ENCODE results near the gene RIMS1. TPM values are rescaled to one million over a fixed set of nuclear protein-coding genes. Genes with fewer than 3 reads are reported as not detected.

The RIMS1 gene
- total and polyA plus RNA-seq, 12 donors, result 0.06 to 9.2 (median 1.5) TPM; not detected in 2

- TF ChIP-seq CTCF (IDR thresholded peaks at IDR 0.05), result no peak
- no peak for TF ChIP-seq POLR2A (IDR thresholded peaks at IDR 0.05)
- no peaks in the 10 kb centered on the region for H3K36me3 ChIP-seq (replicated peaks in 1 of 2)
- no peaks in the 10 kb centered on the region for H3K27me3 ChIP-seq
- 35 to 46% (median 42%) methylated on average over 4 of the region's 4 CpGs for WGBS, 4 donors
- no peak for DNase-seq
- no peaks in the 10 kb centered on the region for H3K4me1 ChIP-seq (replicated peaks in 1 of 2)
- H3K9me3 ChIP-seq (replicated peaks in 1 of 3), result no peaks in the 10 kb centered on the region
- H3K27ac ChIP-seq, result no peak overlapping the region
- intact Hi-C loops (cut with DNase I), result no loop called here
- no peak overlapping the region for H3K4me3 ChIP-seq
Observed at GRCh38 chr6:72425003-72425681, 538.8 kb downstream of the RIMS1 start.

- H3K9me3 ChIP-seq (replicated peaks in 1 of 3), result no peaks in the 10 kb centered on the region
- no peak for TF ChIP-seq CTCF (IDR thresholded peaks at IDR 0.05)
- TF ChIP-seq POLR2A (IDR thresholded peaks at IDR 0.05), result no peak
- H3K27ac ChIP-seq, result no peak overlapping the region
- H3K4me1 ChIP-seq (replicated peaks in 1 of 2), result no peaks in the 10 kb centered on the region
- intact Hi-C loops (cut with DNase I), result no loop called here
- no peaks in the 10 kb centered on the region for H3K27me3 ChIP-seq
- WGBS, 4 donors, result 79 to 93% (median 88%) methylated on average over 1 of the region's 1 CpG
- H3K36me3 ChIP-seq (replicated peaks in 1 of 2), result no peaks in the 10 kb centered on the region
- no peak overlapping the region for H3K4me3 ChIP-seq
- DNase-seq, result no peak
Observed at GRCh38 chr6:72440611-72441010, 554.3 kb downstream of the RIMS1 start.

GRCh38 chr6:72446430-72446829 lies 560.1 kb downstream of the RIMS1 start:
- intact Hi-C loops (cut with DNase I), result no loop called here
- no peak overlapping the region for H3K4me3 ChIP-seq
- H3K4me1 ChIP-seq (replicated peaks in 1 of 2), result no peaks in the 10 kb centered on the region
- no peak overlapping the region for H3K27ac ChIP-seq
- no peaks in the 10 kb centered on the region for H3K27me3 ChIP-seq
- H3K9me3 ChIP-seq (replicated peaks in 1 of 3), result no peaks in the 10 kb centered on the region
- no peaks in the 10 kb centered on the region for H3K36me3 ChIP-seq (replicated peaks in 1 of 2)
- TF ChIP-seq CTCF (IDR thresholded peaks at IDR 0.05), result no peak
- WGBS, 4 donors, result 31 to 42% (median 36%) methylated on average over 1 of the region's 1 CpG
- no peak for DNase-seq

Measured in adrenal gland (tissue), 12 donors.